ENCODE results near the gene BLTP3A. TPM values are rescaled to one million over a fixed set of nuclear protein-coding genes. Genes with fewer than 3 reads are reported as not detected.

Gene BLTP3A
- total RNA-seq, 1 donor from 2014 or later, result 8.1 TPM

DNA sequence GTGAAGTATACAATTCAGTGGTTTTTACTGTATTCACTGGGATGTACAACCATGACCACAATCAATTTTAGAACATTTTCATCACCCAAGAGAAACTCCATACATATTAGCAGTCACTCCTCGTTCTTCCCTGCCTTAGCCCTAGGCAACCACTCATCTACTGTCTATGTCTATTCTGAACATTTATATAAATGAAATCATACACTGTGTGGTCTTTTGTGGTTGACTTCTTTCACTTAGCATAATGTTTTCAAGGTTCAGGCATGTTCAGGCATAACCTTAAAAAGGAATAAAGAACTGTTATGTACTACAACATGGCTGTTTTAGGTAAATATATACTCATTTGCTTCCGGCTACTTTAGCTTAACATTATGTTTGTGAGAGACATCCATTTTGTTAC, 37.3 kb downstream of the BLTP3A start:
- DNase-seq, result no peak

DNA sequence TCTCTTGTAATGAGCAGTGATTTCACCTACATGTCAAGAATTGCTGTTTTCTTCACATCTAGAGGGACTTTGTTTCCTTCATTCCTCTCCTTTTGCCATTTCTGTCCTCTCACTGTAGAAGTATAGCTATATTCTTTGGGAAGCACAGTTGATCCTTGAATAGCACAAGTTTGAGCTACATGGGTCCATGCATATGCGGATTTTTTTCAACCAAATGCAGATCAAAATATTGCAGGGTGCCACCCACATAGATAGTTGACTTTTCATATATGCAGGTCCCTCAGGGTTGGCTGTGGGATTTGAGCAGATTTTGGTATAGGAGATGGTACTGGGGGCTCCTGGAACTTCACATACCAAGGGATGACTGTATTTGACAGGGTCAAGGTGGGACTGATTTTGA, 41.1 kb downstream of the BLTP3A start:
- DNase-seq, result no peak

DNA sequence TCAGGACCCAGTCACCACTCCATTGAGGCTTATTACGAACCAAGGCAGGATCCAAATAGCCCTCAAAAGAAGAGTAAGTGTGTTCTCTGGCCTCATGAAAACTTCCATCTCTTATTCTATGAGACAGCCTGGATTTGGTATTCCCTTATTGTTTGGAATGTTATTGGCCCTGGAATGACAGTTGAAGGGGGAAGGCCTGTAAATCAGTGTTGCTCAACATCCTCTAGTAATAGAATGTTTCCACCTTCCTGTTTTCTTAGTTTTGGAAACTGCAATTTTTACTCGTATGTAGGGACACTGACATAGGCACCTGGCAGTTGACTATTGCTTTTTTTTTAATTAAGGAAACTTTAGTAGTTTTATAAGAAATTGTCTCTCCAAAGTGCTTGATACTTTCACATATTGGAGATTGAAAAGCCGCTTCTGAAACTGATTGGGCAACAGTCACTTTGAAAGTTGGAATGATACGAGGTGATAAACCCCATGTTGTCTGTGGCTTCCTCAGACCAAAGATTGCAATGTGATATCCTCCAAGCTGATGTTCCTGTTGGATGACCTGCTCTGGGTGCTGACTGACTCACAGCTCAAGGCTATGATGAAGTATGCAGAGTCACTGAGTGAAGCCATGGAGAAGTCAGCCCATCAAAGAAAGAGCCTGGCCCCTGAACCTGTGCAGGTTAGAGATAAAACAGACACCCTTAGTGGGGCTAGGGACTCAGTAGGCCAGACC, 43.1 kb downstream of the BLTP3A start:
- DNase-seq, result no peak

DNA sequence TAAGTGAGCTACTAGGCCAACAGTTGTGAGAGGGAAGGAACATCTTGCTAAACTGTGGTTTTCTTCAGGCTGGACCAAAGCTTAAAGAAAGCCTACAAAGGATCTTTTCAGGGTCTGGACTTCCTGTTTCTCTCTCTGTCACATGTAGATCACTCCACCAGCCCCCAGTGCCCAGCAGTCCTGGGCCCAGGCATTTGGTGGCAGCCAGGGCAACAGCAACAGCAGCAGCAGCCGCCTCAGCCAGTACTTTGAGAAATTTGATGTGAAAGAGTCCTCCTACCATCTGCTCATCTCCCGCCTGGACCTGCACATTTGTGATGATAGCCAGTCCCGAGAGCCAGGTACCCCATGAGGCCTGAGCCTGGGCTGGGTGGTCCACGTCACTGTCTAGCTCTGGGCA, 44.1 kb downstream of the BLTP3A start:
- DNase-seq, result no peak

DNA sequence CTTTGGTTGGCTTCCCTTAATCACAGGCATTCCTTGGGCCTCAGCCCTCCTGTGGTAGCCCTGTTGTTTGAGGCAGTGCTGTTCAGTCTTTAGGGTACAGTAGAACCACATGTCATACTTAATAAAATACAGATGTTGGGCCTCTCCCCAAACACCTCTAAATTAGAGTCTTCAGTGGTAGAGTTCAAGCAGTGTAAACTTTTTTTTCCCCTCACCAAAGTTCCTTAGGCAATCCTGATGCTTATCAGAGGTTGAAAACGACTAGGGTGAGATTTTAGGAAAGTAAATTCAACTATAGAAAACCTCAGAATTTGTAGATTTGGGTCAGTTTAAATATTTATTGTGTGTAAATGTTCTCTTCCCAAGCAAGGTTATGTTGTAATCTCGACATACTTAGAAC, 44.6 kb downstream of the BLTP3A start:
- no peak for DNase-seq

GRCh38 chr6:34837528-34837927, 45.6 kb downstream of the BLTP3A start:
- no peak for DNase-seq

- DNase-seq, result no peak
Observed at GRCh38 chr6:34839666-34840352, 47.9 kb downstream of the BLTP3A start.

Small RNA genes within 50 kb of the gene (small RNA-seq; reads per million reads assigned to genes)
- not detected for gene RF00019 (ENCODE audit: low replicate concordance)

Other genes with a start within 250 kb of the BLTP3A start
- 0.89 TPM for gene SPDEF, start 235.8 kb upstream of the BLTP3A start, total RNA-seq
- gene ILRUN, start 95.3 kb upstream of the BLTP3A start, total RNA-seq, result 33.3 TPM
- gene SNRPC, start 34.6 kb upstream of the BLTP3A start, total RNA-seq, result 26.2 TPM
- 22.2 TPM for gene TAF11, start 96.0 kb downstream of the BLTP3A start, total RNA-seq
- gene ANKS1A, start 97.2 kb downstream of the BLTP3A start, total RNA-seq, result 17.3 TPM

All from skin of body (tissue), 3 donors.